Measurements from ENCODE around the gene EFCAB5. TPM values are rescaled to one million over a fixed set of nuclear protein-coding genes. Genes with fewer than 3 reads are reported as not detected.

Gene EFCAB5
- total RNA-seq, 4 donors from 2014 or later, result 0.17 to 0.78 TPM; not detected in 2

DNA sequence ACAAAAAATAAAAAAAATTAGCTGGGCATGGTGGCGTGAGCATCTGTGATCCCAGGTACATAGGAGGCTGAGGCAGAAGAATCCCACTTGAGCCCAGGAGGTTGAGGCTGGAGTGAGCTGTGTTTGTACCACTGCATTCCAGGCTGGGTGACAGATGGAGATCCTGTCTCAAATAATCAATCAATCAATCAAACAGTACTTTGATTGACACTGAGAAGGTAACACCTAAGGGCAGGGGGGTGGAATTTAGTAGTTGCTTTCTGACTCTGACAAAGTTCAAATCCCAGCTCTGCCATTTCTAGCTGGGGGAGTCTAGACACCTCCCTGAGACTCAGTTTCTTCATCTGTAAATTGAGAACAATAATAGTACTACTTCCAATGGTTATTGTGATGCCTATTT lies 23.4 kb upstream of the EFCAB5 start:
- 96% methylated on average over 1 of the region's 1 CpG for WGBS
- Histone ChIP-seq H3K27ac (replicated peaks in 1 of 4) (no peak overlapping the region), H3K9me3 (no peaks in the 10 kb centered on the region), H3K27me3 (no peaks in the 10 kb centered on the region), H3K36me3 (peaks cover 0 to 6% (median 0%) of the 10 kb centered on the region in 4 donors), H3K4me1 (peaks cover 12 to 25% (median 19%) of the 10 kb centered on the region in 4 donors), H3K4me3 (no peak overlapping the region)
- intact Hi-C loops (cut with DNase I), result no loop called here
- TF ChIP-seq CTCF (IDR thresholded peaks at IDR 0.05) (no peak), EP300 (IDR thresholded peaks at IDR 0.05) (no peak), POLR2A (IDR thresholded peaks at IDR 0.05; ENCODE audit: low read depth) (no peak), POLR2AphosphoS5 (IDR thresholded peaks at IDR 0.05) (no peak)
- DNase-seq (ENCODE audit: extremely low spot score), result no peak

DNA sequence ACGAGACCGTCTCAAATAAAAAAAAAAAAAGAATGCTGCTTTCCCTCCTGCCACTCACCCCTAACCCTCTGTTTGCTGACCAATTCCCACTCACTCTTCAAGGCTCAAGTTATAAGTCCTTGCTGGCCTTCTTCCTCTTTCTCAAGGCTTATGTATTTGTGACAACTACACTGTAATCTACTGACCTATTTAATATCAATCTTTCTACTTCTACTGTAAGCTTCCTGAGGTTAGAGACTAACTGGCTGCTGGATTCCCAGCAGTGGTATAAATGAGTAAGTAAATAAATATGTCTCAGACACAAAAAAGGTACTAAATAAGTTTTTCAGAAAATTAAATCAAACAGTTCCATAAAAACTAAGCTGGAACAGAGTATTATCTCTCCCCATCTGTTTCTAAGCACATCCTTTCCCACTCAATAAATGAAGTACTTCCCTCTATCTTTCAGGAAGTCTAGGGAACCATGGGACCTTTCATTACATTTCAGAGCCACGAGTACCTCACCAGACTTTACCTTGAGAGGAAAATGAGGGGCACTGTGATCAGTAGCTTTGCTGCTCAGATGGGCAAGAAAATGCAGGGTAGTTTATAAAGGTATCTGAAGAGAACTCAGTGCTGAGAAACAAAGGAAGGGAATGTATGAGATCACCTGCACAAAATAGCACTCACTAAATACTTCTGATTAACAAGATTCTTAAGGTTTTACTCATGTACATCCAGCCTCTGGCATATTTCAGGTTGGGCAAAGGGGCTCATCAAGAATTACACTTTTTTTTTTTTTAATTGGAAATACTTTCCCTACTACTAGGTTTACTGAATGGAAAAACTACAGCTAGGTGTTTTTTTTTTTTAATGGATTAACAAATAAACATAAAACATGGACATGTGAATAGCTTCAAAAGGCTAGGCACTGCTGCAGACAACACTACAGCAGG lies 22.2 kb upstream of the EFCAB5 start:
- Histone ChIP-seq H3K4me3 (no peak overlapping the region), H3K27ac (replicated peaks in 1 of 4) (peak overlapping the region in 1 of 4 donors; percentile 25), H3K27me3 (no peaks in the 10 kb centered on the region), H3K9me3 (no peaks in the 10 kb centered on the region), H3K36me3 (peaks cover 0 to under 1% (median 0%) of the 10 kb centered on the region in 4 donors), H3K4me1 (peaks cover 12 to 25% (median 19%) of the 10 kb centered on the region in 4 donors)
- WGBS, result 63% methylated on average over 3 of the region's 3 CpGs
- intact Hi-C loops (cut with DNase I), result no loop called here
- TF ChIP-seq CTCF (IDR thresholded peaks at IDR 0.05) (no peak), POLR2A (IDR thresholded peaks at IDR 0.05; ENCODE audit: low read depth) (no peak), EP300 (IDR thresholded peaks at IDR 0.05) (no peak), POLR2AphosphoS5 (IDR thresholded peaks at IDR 0.05) (no peak)
- no peak for DNase-seq (ENCODE audit: extremely low spot score)

DNA sequence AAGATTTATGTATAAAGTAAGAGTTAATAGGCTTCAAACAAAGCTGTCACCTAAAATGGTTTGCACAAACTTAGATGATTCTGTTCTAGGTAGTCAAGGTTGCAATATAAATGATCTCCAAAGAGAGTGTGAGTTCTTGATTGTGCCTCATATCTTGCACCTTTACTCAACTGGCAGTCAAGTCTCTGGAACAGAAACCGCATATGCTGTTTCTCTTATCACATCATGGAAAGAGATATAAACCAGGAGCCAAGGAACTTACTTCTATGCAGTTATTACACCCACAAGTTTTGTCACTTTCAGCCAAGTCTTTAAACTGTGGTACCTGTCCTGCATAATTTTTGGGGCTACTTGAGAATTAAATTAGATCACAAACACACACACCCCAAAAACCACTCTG lies 16.6 kb upstream of the EFCAB5 start:
- H3K27ac ChIP-seq (replicated peaks in 1 of 4), result no peak overlapping the region
- H3K9me3 ChIP-seq, result no peaks in the 10 kb centered on the region
- no peak for DNase-seq (ENCODE audit: extremely low spot score)
- peaks cover 14 to 23% (median 20%) of the 10 kb centered on the region in 4 donors for H3K4me1 ChIP-seq
- no peaks in the 10 kb centered on the region for H3K36me3 ChIP-seq
- H3K27me3 ChIP-seq, result no peaks in the 10 kb centered on the region
- no peak overlapping the region for H3K4me3 ChIP-seq
- 95% methylated on average over 1 of the region's 1 CpG for WGBS
- TF ChIP-seq POLR2A (IDR thresholded peaks at IDR 0.05; ENCODE audit: low read depth), result no peak
- no peak for TF ChIP-seq CTCF (IDR thresholded peaks at IDR 0.05)
- no peak for TF ChIP-seq POLR2AphosphoS5 (IDR thresholded peaks at IDR 0.05)
- no peak for TF ChIP-seq EP300 (IDR thresholded peaks at IDR 0.05)
- intact Hi-C loops (cut with DNase I), result loop anchor here (5.0 to 10.0 kb wide), 2 partner anchors 52 to 300 kb away; partner anchors contain the start of gene CORO6

- DNase-seq (ENCODE audit: extremely low spot score), result no peak
- Histone ChIP-seq H3K27ac (replicated peaks in 1 of 4) (no peak overlapping the region), H3K27me3 (no peaks in the 10 kb centered on the region), H3K4me1 (peaks cover 27 to 35% (median 31%) of the 10 kb centered on the region in 4 donors), H3K36me3 (no peaks in the 10 kb centered on the region), H3K9me3 (no peaks in the 10 kb centered on the region), H3K4me3 (no peak overlapping the region)
- WGBS, result 19% methylated on average over 1 of the region's 1 CpG
- intact Hi-C loops (cut with DNase I), result loop anchor here (5.0 to 10.0 kb wide), 2 partner anchors 55 to 303 kb away; partner anchors contain the start of gene CORO6
- no peak for TF ChIP-seq CTCF (IDR thresholded peaks at IDR 0.05)
- TF ChIP-seq POLR2AphosphoS5 (IDR thresholded peaks at IDR 0.05), result no peak
- no peak for TF ChIP-seq POLR2A (IDR thresholded peaks at IDR 0.05; ENCODE audit: low read depth)
- no peak for TF ChIP-seq EP300 (IDR thresholded peaks at IDR 0.05)
Measured at GRCh38 chr17:29927546-29927945, 13.9 kb upstream of the EFCAB5 start.

Measured in esophagus muscularis mucosa (tissue), 4 donors.